NCI-H2171 (cell line): ENCODE data around the gene RFX4.

Source experiments
- DNase-seq: peaks from one replicate; lab custom pipeline; 2025; lab: John Stamatoyannopoulos, UW

The RFX4 gene

DNA sequence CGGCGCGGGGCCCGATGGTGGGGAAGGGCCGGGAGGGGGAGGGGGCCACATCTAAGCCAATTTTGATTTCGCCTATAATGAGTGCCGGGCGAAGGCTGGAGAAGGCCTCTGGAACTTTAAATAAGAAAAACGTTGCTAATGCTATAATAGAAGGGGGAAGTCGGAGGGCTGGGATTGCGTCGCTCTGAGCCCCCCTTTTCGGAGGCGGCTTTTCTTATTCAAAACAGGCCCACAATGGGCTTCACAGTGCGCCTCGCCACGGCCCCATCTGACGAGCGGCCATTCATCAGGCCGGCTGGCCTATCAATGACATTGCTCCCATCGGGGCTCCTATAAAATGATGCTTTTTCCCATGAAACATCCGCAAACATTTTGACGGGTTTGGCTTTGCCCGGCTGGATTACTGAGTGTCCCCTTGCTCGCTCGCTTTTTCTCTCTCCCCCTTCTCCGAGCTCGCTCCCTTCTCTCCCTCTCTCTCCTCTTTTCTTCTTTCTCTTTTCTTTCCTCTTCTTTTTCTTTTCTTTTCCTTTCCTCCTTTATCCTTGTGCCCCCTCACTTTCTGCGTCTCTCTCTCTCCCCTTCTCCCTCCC, at the start of gene RFX4:
Gene RFX4 (plus strand): TSS at position 364 of the 590 bp plus-strand sequence. CDS start 317 bp downstream, outside the sequence.
- no peak for DNase-seq

- no peak for DNase-seq
Observed at GRCh38 chr12:106541201-106541600, 41.6 kb upstream of the RFX4 start.

- DNase-seq = no peak
Observed at GRCh38 chr12:106551410-106551809, 31.4 kb upstream of the RFX4 start.

DNA sequence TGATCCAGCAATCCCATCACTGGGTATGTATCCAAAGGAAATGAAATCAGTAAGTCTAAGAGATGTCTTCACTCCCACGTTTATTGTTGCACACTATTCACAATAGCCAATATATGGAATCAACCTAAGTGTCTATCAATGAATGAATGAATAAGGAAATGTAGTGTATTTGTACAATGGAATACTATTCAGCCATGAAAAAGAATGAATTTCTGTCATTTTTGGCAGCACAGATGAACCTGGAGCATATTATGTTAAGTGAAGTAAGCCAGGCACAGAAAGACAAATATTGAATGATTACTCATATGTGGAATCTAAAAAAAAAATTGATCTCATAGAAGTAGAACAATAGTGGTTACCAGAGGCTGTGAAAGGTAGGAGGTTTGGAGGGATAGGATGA, 30.6 kb upstream of the RFX4 start:
- no peak for DNase-seq

- no peak for DNase-seq
Observed at GRCh38 chr12:106564678-106565329, 18.0 kb upstream of the RFX4 start.

DNA sequence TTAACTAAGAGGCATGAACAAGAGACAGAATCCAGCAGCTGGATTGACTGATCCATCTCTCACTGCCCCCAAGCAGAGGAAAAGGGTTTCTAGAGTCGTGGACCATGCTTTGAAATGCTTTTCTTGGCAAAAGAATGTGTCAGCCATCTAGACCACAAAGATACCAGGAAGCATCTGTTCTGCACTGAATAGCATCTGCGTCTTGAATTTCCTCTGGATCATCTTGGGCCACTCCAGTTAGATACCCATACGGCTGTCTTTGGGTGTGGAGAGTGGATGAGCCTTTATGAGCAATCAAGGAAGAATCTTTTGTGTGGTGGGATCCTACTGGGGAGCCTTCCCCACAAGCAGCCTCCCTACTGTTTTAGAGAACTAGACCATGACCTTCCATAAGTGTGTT, 16.0 kb upstream of the RFX4 start:
- DNase-seq = no peak

- DNase-seq = no peak
Observed at GRCh38 chr12:106573239-106573638, 9.6 kb upstream of the RFX4 start.

GRCh38 chr12:106576848-106577247, 6.0 kb upstream of the RFX4 start:
- DNase-seq = no peak

DNA sequence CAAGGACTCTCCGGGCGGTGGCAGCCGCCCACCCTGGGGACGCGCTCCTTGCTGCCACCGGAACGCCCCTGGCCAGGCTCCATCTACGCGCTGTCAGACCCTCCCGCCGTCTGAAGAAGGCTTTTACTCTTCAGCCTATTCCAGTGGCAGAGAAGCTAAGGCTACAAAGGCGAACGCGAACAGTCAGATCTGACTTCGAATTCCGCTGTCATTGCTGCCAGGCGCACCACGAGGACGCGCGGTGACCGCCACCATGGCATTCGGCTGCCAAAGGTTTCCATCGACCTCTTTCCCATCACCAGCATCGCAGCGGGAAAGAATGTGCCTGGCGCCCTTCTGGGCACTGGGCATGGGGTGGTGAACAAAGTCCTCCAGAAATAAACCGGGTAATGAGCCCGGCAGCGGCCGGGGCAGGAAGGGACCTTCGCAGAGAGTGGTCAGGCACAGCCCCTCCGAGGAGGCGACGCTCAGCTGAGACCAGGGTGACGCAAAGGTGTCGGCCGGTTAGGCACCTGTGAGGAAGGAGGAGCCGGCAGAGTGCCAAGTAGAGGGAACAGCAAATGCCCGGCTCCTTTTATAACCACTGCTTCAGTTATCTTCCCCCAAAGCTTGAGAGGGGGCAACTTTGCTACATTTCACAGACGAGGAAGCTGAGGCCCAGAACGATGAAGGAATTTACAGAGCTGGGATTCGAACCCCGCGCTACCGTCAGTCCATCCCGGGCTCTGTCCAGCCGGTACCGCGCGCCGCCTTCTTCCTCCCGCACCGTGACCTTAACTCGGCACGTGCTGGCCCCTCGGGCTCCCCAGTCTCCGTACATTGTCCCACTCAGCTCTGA, 1.9 kb upstream of the RFX4 start:
- no peak for DNase-seq

- DNase-seq = no peak
Observed at GRCh38 chr12:106581543-106582248, 1.1 kb upstream of the RFX4 start.

- DNase-seq = no peak
Observed at GRCh38 chr12:106582249-106582591, 584 bp upstream of the RFX4 start.

DNA sequence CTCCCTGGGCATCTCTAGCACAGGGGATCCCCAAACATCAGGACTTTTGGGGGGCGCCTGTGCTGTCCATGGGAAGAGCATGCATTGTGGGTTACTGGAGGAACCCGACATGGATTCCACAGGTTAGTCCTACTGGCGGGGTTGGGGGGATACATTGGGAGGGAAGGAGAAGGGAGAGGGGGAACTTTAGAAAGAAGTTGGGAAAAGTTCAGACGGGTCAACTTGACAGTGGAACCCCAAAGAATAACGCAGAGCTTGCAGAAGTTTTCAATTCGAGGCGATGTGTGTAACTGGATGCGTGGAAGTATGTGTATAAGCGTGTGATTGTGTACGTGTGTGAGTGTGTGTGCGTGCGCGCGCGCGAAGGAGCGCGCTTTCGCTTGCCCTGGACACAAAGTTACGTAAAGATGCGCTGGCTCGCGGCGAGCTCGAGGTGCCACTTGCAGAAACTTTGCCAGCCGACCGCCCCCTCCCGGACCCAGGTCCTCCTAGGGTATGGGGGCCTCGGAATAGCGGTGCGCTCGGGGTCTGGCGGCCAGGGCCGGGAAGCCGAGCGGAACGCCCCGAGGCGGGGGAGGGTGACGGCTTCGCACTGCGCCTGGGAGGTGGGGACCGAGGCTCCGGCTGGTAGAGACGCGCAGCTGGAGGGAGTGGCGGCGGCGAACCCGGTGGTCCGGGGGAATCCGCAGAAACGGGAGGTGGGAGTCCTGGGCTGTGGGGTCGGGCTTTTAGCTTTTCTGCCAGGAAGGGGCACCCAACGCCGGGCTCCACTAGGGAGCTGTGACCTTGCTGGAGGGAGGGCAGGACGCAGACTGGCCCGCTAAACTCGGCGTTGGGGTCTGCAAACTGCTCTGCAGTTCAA, 669 bp downstream of the RFX4 start:
- no peak for DNase-seq

GRCh38 chr12:106584104-106585064, 1.6 kb downstream of the RFX4 start:
- no peak for DNase-seq

GRCh38 chr12:106585105-106585520, 2.3 kb downstream of the RFX4 start:
- no peak for DNase-seq

DNA sequence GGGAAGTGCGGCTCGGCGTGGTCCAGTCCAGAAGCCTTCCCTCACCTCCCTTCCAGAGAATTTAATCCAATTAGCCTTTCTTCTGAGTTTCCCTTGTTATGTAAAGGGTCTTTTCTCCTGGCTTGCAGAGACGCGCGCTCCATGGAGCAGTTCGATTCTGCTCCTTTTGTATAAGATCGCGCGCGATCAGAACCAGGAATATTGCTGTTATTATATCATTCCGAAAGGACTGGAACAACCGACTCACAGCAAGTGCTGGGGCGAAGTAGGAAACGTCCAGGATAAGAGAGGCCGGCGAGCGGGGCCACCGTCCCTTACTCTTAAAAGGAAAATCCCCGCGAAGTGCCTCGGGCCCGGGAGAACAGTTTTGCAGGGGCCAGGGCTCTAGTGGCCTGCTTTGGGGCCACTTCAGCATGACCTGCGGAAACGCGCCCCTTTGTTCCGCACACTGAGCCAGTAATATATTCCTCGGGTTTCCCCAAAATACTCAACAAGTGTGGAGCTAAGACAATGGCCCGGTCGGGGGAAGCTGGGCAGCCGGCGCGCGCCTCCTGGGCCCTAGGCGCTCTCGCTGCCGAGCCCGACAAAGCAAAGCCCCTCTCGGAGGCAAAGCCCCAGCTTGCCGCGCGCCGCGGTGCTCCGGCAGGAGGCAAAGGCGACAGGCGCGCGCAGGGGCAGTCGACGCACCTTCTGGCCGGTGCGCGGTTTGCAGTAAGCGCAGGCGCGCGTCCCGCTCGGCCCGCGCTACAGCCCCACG, 2.9 kb downstream of the RFX4 start:
- DNase-seq = peak; percentile 32

- no peak for DNase-seq
Observed at GRCh38 chr12:106586278-106586802, 3.5 kb downstream of the RFX4 start.

DNA sequence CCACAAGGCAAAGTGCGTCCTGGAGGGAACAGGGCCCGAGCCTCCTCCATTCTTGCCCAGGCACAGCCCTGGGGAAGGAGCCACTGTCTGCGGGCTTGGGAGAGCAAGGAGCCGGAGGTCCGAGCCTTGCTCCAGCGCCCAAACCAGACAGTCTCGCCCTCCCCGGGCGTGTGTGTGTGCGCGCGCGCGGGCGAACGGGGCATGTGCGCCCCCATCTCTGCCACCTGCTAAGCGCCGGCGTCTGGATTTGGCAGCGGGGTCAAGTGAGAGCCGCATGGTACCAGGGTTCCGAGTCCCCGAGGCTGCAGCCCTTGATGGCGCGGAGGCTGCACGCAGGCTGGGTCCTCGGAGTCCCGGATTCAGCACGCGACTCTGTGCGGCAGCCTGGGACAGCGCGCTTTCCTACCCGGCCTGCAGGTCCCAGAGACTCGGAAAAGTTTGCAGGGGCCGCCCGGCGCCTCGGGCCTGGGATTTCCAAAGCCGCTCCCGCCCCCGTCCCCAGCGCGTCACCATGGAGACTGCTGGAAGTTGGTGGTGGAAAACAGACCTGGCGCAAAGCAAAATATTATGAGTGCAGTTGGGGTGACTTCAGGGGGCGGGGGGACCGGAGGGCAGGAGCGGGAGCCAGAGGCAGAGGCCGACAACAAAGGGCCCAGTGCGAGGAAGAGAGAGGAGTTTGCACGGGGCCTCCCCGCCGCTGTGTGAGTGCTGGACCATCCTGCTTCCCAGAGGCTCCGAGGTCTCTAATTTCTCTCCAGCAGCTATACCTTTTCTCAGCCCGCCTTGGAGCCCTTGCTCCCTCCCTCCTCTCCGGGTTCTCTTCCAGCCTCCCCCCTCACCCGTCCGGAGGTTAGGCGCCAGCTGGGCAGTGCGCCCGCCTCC, 4.2 kb downstream of the RFX4 start:
- no peak for DNase-seq

GRCh38 chr12:106588771-106589170, 6.0 kb downstream of the RFX4 start:
- DNase-seq = no peak
